Activated naive CD8-positive, alpha-beta T cell treated with anti-CD3 and anti-CD28 coated beads, Interleukin-2, amount 10 ng/mL, durations not matched to agents 7 days and 5 days (primary cell): Measurements from ENCODE around the gene COLGALT1. TPM values are rescaled to one million over a fixed set of nuclear protein-coding genes. Genes with fewer than 3 reads are reported as not detected.

Source experiments
- ATAC-seq: fragments of 150-1000 bp; cut with Tn5 transposase; one replicate; pipeline ENCODE4 v1.10.0; 2021; ENCODE audit warnings: low read depth, moderate library complexity
- POLR2A ChIA-PET: fragments of 350-600 bp; sonication (Branson Sonifier 250); formaldehyde crosslinking; loops from one replicate; lab custom pipeline; 2021; ENCODE audit warnings: antibody characterized with exemption; lab: Charles Lee
- DNase-seq: peaks from one replicate; pipeline ENCODE4 v3.0.0; 2021
- H3K27ac Mint-ChIP-seq: one replicate; pipeline ENCODE4 v1.8.0; 2022; ENCODE audit warnings: mild to moderate bottlenecking, mixed read lengths
- H3K27me3 Mint-ChIP-seq: one replicate; pipeline ENCODE4 v1.8.0; 2022; ENCODE audit warnings: mild to moderate bottlenecking, moderate library complexity, mixed read lengths
- H3K36me3 Mint-ChIP-seq: one replicate; pipeline ENCODE4 v1.8.0; 2021; ENCODE audit warnings: mild to moderate bottlenecking, mixed read lengths
- H3K4me1 Mint-ChIP-seq: one replicate; pipeline ENCODE4 v1.8.0; 2021; ENCODE audit warnings: mixed read lengths
- H3K4me3 Mint-ChIP-seq: one replicate; pipeline ENCODE4 v1.8.0; 2022; ENCODE audit warnings: mild to moderate bottlenecking, moderate library complexity, mixed read lengths
- H3K9me3 Mint-ChIP-seq: one replicate; pipeline ENCODE4 v1.8.0; 2021; ENCODE audit warnings: mixed read lengths
- total RNA-seq, 2 experiments: library from RNA; stranded (reverse); gene quantifications; one replicate each; pipeline ENCODE4 v1.2.3, GENCODE V29; 2021

COLGALT1 gene
- total RNA-seq, 2 experiments from 2014 or later = 63.3 to 68.4 TPM

DNA sequence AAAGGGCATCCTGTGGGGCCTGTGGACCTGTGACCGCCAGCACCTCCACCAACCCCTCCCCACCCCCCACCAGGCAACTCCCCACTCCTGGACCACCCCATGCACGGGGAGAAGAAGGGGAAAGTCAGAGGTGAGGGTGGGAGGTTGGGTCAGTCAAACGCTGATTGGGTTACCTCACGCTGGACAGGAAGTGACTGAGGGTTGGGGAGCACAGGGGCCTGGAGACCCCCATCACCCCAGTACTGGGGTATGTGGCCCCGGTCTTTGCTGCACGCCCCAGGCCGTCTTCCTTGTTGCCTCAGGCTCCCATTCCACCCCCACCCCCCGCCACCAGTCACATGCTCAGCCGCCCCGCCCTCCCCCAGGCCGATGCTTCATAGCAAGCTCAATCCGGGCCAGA is 59.0 kb downstream of the COLGALT1 start:
- H3K36me3 Mint-ChIP-seq = no peaks in the 10 kb centered on the region
- DNase-seq (no peak), ATAC-seq (no peak)
- no peak overlapping the region for H3K4me3 Mint-ChIP-seq
- POLR2A ChIA-PET = no interaction called here
- peaks cover 2% of the 10 kb centered on the region for H3K4me1 Mint-ChIP-seq
- H3K9me3 Mint-ChIP-seq = no peaks in the 10 kb centered on the region
- no peak overlapping the region for H3K27ac Mint-ChIP-seq
- H3K27me3 Mint-ChIP-seq = peaks cover 14% of the 10 kb centered on the region

- Mint-ChIP-seq H3K4me3 (peak overlapping the region; percentile 32), H3K27me3 (peaks cover 18% of the 10 kb centered on the region), H3K4me1 (peaks cover 2% of the 10 kb centered on the region), H3K36me3 (no peaks in the 10 kb centered on the region), H3K27ac (no peak overlapping the region), H3K9me3 (no peaks in the 10 kb centered on the region)
- ATAC-seq (no peak), DNase-seq (no peak)
- POLR2A ChIA-PET = no interaction called here
These were observed 60.6 kb downstream of the COLGALT1 start for GRCh38 chr19:17615889-17616685.

GRCh38 chr19:17616686-17616960 is 61.2 kb downstream of the COLGALT1 start:
- peaks cover 2% of the 10 kb centered on the region for H3K4me1 Mint-ChIP-seq
- H3K9me3 Mint-ChIP-seq = no peaks in the 10 kb centered on the region
- ATAC-seq = no peak
- H3K36me3 Mint-ChIP-seq = no peaks in the 10 kb centered on the region
- H3K27me3 Mint-ChIP-seq = peaks cover 18% of the 10 kb centered on the region
- no peak for DNase-seq
- POLR2A ChIA-PET = no interaction called here
- no peak overlapping the region for H3K27ac Mint-ChIP-seq
- H3K4me3 Mint-ChIP-seq = peak overlapping the region; percentile 32

- Mint-ChIP-seq H3K4me3 (no peak overlapping the region), H3K27me3 (peaks cover 16% of the 10 kb centered on the region), H3K4me1 (peaks cover 2% of the 10 kb centered on the region), H3K9me3 (no peaks in the 10 kb centered on the region), H3K36me3 (no peaks in the 10 kb centered on the region), H3K27ac (no peak overlapping the region)
- no peak for DNase-seq
- POLR2A ChIA-PET = no interaction called here
- no peak for ATAC-seq
These were observed 61.7 kb downstream of the COLGALT1 start for GRCh38 chr19:17616961-17617806.

- Mint-ChIP-seq H3K36me3 (no peaks in the 10 kb centered on the region), H3K4me3 (no peak overlapping the region), H3K27me3 (peaks cover 15% of the 10 kb centered on the region), H3K27ac (no peak overlapping the region), H3K9me3 (no peaks in the 10 kb centered on the region), H3K4me1 (peaks cover 4% of the 10 kb centered on the region)
- POLR2A ChIA-PET = no interaction called here
- no peak for DNase-seq
- no peak for ATAC-seq
These were observed 62.4 kb downstream of the COLGALT1 start for GRCh38 chr19:17617807-17618192.

DNA sequence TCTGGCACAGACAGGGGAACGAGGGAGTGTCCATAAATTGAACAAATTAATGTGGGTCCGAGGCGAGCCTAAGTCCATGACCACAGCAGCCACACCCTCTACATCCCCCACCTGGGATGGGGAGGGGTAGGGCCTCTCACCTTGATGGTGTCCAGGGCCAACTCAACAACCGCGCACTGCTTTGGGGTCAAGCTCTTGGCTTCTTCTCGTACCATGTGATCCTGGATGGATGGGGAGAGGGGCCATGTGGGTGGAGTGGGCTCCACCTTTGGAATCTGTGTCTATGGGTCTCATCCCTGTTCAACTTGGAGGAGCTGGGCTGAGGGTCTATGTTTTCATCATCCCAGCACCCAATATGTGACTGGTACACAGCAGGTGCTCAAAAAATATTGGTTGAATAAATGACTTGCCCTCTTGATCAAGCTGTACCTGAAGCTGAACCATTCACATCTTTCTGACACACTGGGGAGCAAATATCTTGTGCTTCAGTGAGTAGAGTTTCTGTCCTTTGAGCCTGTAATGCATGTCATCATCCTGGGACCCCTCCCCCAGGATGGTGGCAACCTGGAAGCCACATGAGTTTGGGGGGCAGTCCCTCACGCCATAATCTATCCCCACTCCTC is 62.9 kb downstream of the COLGALT1 start:
- H3K9me3 Mint-ChIP-seq = no peaks in the 10 kb centered on the region
- peaks cover 4% of the 10 kb centered on the region for H3K4me1 Mint-ChIP-seq
- DNase-seq (no peak), ATAC-seq (no peak)
- H3K27me3 Mint-ChIP-seq = peaks cover 15% of the 10 kb centered on the region
- no peak overlapping the region for H3K4me3 Mint-ChIP-seq
- H3K36me3 Mint-ChIP-seq = no peaks in the 10 kb centered on the region
- no peak overlapping the region for H3K27ac Mint-ChIP-seq
- POLR2A ChIA-PET = no interaction called here

GRCh38 chr19:17618936-17619335 is 63.5 kb downstream of the COLGALT1 start:
- POLR2A ChIA-PET = no interaction called here
- Mint-ChIP-seq H3K9me3 (no peaks in the 10 kb centered on the region), H3K4me3 (no peak overlapping the region), H3K4me1 (peaks cover 4% of the 10 kb centered on the region), H3K36me3 (no peaks in the 10 kb centered on the region), H3K27ac (no peak overlapping the region), H3K27me3 (peaks cover 15% of the 10 kb centered on the region)
- ATAC-seq = no peak
- no peak for DNase-seq

GRCh38 chr19:17620696-17621095 is 65.2 kb downstream of the COLGALT1 start:
- Mint-ChIP-seq H3K27ac (no peak overlapping the region), H3K36me3 (no peaks in the 10 kb centered on the region), H3K9me3 (no peaks in the 10 kb centered on the region), H3K4me1 (peaks cover 4% of the 10 kb centered on the region), H3K4me3 (no peak overlapping the region), H3K27me3 (peaks cover 12% of the 10 kb centered on the region)
- ATAC-seq (no peak), DNase-seq (no peak)
- POLR2A ChIA-PET = no interaction called here

GRCh38 chr19:17623224-17623935 is 67.9 kb downstream of the COLGALT1 start:
- peaks cover 5% of the 10 kb centered on the region for H3K27me3 Mint-ChIP-seq
- peaks cover 2% of the 10 kb centered on the region for H3K4me1 Mint-ChIP-seq
- no peaks in the 10 kb centered on the region for H3K36me3 Mint-ChIP-seq
- H3K9me3 Mint-ChIP-seq = no peaks in the 10 kb centered on the region
- peak overlapping the region; percentile 8 for H3K27ac Mint-ChIP-seq
- POLR2A ChIA-PET = no interaction called here
- DNase-seq (no peak), ATAC-seq (no peak)
- H3K4me3 Mint-ChIP-seq = no peak overlapping the region

DNA sequence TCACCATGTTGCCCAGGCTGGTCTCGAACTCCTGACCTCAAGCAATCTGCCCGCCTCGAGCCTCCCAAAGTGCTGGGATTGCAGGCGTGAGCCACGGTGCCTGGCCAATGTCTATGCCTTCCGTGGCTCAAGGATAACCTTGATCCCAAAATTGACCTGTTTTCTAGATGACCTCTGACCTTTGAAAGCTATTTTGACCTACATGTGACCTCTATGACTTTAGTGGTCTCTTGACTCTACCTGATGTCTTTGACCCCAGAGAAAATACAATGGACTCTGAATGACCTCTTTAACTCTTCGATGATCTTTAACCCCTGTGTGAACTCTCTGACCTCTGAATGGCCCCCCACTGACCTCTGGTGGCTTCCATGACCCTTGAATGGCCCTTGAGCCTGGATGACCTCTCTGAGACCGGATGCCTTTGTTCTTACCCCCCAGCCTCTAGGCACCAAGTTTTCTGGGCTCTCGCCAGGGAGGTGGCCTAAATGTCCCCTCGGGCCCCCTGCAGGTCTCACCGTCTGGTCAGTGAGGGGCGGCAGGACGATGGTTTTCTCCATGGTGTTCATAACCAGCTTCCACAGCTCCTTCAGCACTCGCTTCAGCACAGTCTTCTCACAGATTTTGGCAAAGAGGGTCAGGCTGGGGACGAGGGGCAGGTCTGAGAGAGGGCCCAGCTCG is 69.0 kb downstream of the COLGALT1 start:
- ATAC-seq (no peak), DNase-seq (no peak)
- no peaks in the 10 kb centered on the region for H3K9me3 Mint-ChIP-seq
- H3K4me1 Mint-ChIP-seq = peaks cover 2% of the 10 kb centered on the region
- H3K27me3 Mint-ChIP-seq = peaks cover 4% of the 10 kb centered on the region
- no peak overlapping the region for H3K4me3 Mint-ChIP-seq
- H3K27ac Mint-ChIP-seq = no peak overlapping the region
- no peaks in the 10 kb centered on the region for H3K36me3 Mint-ChIP-seq
- POLR2A ChIA-PET = no interaction called here

- POLR2A ChIA-PET = no interaction called here
- Mint-ChIP-seq H3K36me3 (no peaks in the 10 kb centered on the region), H3K27me3 (no peaks in the 10 kb centered on the region), H3K4me3 (no peak overlapping the region), H3K4me1 (peaks cover 2% of the 10 kb centered on the region), H3K9me3 (no peaks in the 10 kb centered on the region), H3K27ac (no peak overlapping the region)
- DNase-seq (no peak), ATAC-seq (no peak)
These were observed 69.6 kb downstream of the COLGALT1 start for GRCh38 chr19:17625043-17625442.

DNA sequence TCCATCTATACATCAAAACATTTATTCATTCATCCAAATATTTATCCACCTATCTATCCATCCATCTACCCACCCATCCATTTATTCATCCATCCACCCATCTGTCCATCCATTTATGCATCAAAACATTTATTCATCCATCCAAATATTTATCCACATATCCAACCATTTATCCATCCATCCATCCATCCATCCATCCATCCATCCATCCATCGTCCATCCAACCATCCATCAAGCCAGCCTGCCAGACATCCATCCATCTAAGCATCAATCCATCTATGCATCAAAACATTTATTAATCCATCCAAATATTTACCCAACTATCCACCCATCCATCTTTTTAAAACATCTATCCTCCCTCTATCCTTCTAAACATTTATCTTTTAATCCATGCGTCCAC is 70.5 kb downstream of the COLGALT1 start:
- no peak for DNase-seq
- POLR2A ChIA-PET = no interaction called here
- Mint-ChIP-seq H3K4me3 (no peak overlapping the region), H3K9me3 (no peaks in the 10 kb centered on the region), H3K4me1 (peaks cover 2% of the 10 kb centered on the region), H3K36me3 (no peaks in the 10 kb centered on the region), H3K27me3 (no peaks in the 10 kb centered on the region), H3K27ac (no peak overlapping the region)
- ATAC-seq = no peak

GRCh38 chr19:17626456-17627015 is 71.1 kb downstream of the COLGALT1 start:
- DNase-seq = no peak
- Mint-ChIP-seq H3K27ac (no peak overlapping the region), H3K36me3 (no peaks in the 10 kb centered on the region), H3K27me3 (peaks cover 2% of the 10 kb centered on the region), H3K4me3 (no peak overlapping the region), H3K9me3 (no peaks in the 10 kb centered on the region), H3K4me1 (peaks cover 2% of the 10 kb centered on the region)
- ATAC-seq = no peak
- POLR2A ChIA-PET = no interaction called here
